B cell (primary cell): Measurements from ENCODE around the gene WDR41. TPM values are rescaled to one million over a fixed set of nuclear protein-coding genes. Genes with fewer than 3 reads are reported as not detected.

Source experiments
- ATAC-seq: fragments of 200-7000 bp; cut with Tn5 transposase; one replicate; pipeline ENCODE4 v1.10.0; 2021; ENCODE audit warnings: low read depth, mild to moderate bottlenecking, moderate number of reproducible peaks, moderate library complexity
- CTCF ChIA-PET: fragments of 350-600 bp; sonication (Branson Sonifier 250); formaldehyde crosslinking; loops from one replicate; lab custom pipeline; 2021; ENCODE audit warnings: antibody characterized with exemption, inconsistent platforms; lab: Charles Lee
- POLR2A ChIA-PET: fragments of 350-600 bp; sonication (Branson Sonifier 250); formaldehyde crosslinking; loops from one replicate; lab custom pipeline; 2021; ENCODE audit warnings: antibody characterized with exemption; lab: Charles Lee
- DNase-seq: peaks from one replicate; pipeline ENCODE4 v3.0.0; 2013
- H2AFZ ChIP-seq: 2 replicates; pipeline ENCODE4 v1.6.1; 2012; ENCODE audit warnings: mild to moderate bottlenecking, low read depth, low read length; ENCODE audit not compliant: insufficient read depth, poor library complexity, severe bottlenecking
- H3K27ac ChIP-seq, 2 donors: 1 replicate in 1 of 2; 2 replicates in 1 of 2; pipeline ENCODE4 v1.5.1; 2012 to 2013; ENCODE audit warnings: low read length in 2 of 2, mild to moderate bottlenecking in 2 of 2, moderate library complexity in 1 of 2
- H3K27me3 ChIP-seq, 4 experiments: fragments of 200-600 bp in 1 of 4; sonication (generic) in 1 of 4; replicated peaks in 1 of 4; 1 replicate in 2 of 4; 2 replicates in 2 of 4; pipeline versions ENCODE4 v1.6.1 to v1.7.0; 2013 to 2016; ENCODE audit warnings: low read length in 3 of 4, mild to moderate bottlenecking in 2 of 4, mixed read lengths in 1 of 4, moderate library complexity in 1 of 4; ENCODE audit not compliant: insufficient read depth in 4 of 4, control insufficient read depth in 3 of 4; ENCODE audit errors: control extremely low read depth in 1 of 4
- H3K36me3 ChIP-seq, 2 experiments: replicated peaks in 1 of 2; 1 replicate in 1 of 2; 2 replicates in 1 of 2; pipeline versions ENCODE4 v1.6.1 to v1.7.1; 2013; ENCODE audit warnings: low read length in 1 of 2; ENCODE audit not compliant: insufficient read depth in 2 of 2, control insufficient read depth in 1 of 2; ENCODE audit errors: control extremely low read depth in 1 of 2, extremely low read depth in 1 of 2
- H3K4me1 ChIP-seq, 2 donors: fragments of 200-600 bp in 1 of 2; sonication (generic) in 1 of 2; 1 replicate in 1 of 2; 2 replicates in 1 of 2; pipeline versions ENCODE4 v1.5.1 to v1.6.1; 2013 to 2017; ENCODE audit warnings: low read length in 2 of 2; ENCODE audit not compliant: control insufficient read depth in 2 of 2, insufficient read depth in 2 of 2
- H3K4me2 ChIP-seq: replicated peaks from 2 replicates; pipeline ENCODE3; 2012; ENCODE audit warnings: mild to moderate bottlenecking, low read depth, low read length; ENCODE audit not compliant: poor library complexity, severe bottlenecking
- H3K4me3 ChIP-seq, 5 experiments: fragments of 200-600 bp in 1 of 5; sonication (generic) in 1 of 5; 1 replicate in 3 of 5; 2 replicates in 2 of 5; pipeline versions ENCODE4 v1.5.1 to v1.7.0; 2011 to 2016; ENCODE audit warnings: low read length in 4 of 5, mild to moderate bottlenecking in 4 of 5, low read depth in 2 of 5, control low read depth in 1 of 5, moderate library complexity in 1 of 5; ENCODE audit not compliant: insufficient read depth in 1 of 5; ENCODE audit errors: control extremely low read depth in 1 of 5, extremely low read depth in 1 of 5
- H3K79me2 ChIP-seq: fragments of 200-600 bp; sonication (generic); one replicate; pipeline ENCODE4 v1.6.0; 2016; ENCODE audit warnings: low read length; ENCODE audit not compliant: control insufficient read depth, insufficient read depth
- H3K9ac ChIP-seq: fragments of 200-600 bp; sonication (generic); 2 replicates; pipeline ENCODE4 v1.6.1; 2017; ENCODE audit warnings: mild to moderate bottlenecking, low read length, moderate library complexity
- H3K9me3 ChIP-seq, 3 donors: one replicate each; pipeline versions ENCODE4 v1.6.1 to v1.7.1; 2013; ENCODE audit warnings: low read length in 2 of 3; ENCODE audit not compliant: control insufficient read depth in 2 of 3, insufficient read depth in 1 of 3; ENCODE audit errors: control extremely low read depth in 1 of 3
- H4K20me1 ChIP-seq: 2 replicates; pipeline ENCODE4 v1.6.0; 2012; ENCODE audit warnings: mild to moderate bottlenecking, low read length; ENCODE audit not compliant: insufficient read depth, control insufficient read depth, poor library complexity, severe bottlenecking
- H3K27ac Mint-ChIP-seq: one replicate; pipeline ENCODE4 v1.8.0; 2021; ENCODE audit warnings: mixed read lengths
- H3K27me3 Mint-ChIP-seq: one replicate; pipeline ENCODE4 v1.8.0; 2021; ENCODE audit warnings: mixed read lengths
- H3K4me1 Mint-ChIP-seq: one replicate; pipeline ENCODE4 v1.8.0; 2021; ENCODE audit warnings: mixed read lengths
- H3K4me3 Mint-ChIP-seq: one replicate; pipeline ENCODE4 v1.8.0; 2021; ENCODE audit warnings: mixed read lengths
- H3K9me3 Mint-ChIP-seq: one replicate; pipeline ENCODE4 v1.8.0; 2022; ENCODE audit warnings: mixed read lengths; ENCODE audit not compliant: insufficient read depth
- CTCF ChIP-seq: fragments of 200-600 bp; IDR thresholded peaks from one replicate; pipeline ENCODE4 v1.8.0; 2022; ENCODE audit warnings: antibody characterized with exemption, mild to moderate bottlenecking
- EZH2 ChIP-seq: IDR thresholded peaks from 2 replicates; pipeline ENCODE4 v1.6.1; 2012; ENCODE audit warnings: borderline replicate concordance, low read depth, mild to moderate bottlenecking, moderate library complexity, low read length; ENCODE audit not compliant: insufficient read depth, poor library complexity, severe bottlenecking
- WGBS: methylation state at CpG from one replicate; pipeline ENCODE4 v1.1.5; 2013; ENCODE audit warnings: missing lambda C conversion rate; ENCODE audit not compliant: insufficient coverage; 5-methylcytosine and 5-hydroxymethylcytosine counted together
- intact Hi-C: fragments of 100-400 bp; cut with micrococcal nuclease; formaldehyde crosslinking; loops from one replicate; pipeline ENCODE4 v1.10.0; 2022
- polyA plus RNA-seq: library from polyadenylated mRNA; depleted of rRNA; stranded (reverse); fragments of >200 nt; gene quantifications from 2 replicates; pipeline ENCODE4 v1.2.3, GENCODE V29; 2012
- total RNA-seq, 2 donors: library from RNA; stranded (reverse); fragments of 120-200 nt in 1 of 2; gene quantifications; 1 replicate in 1 of 2; 2 replicates in 1 of 2; pipeline versions ENCODE4 v1.2.3 to v1.2.4, GENCODE V29; 2013 to 2022

The WDR41 gene
- total and polyA plus RNA-seq, 2 donors (not counting 1 experiment from before 2014, with no cell fraction given): 9.0 to 30.6 TPM

- CTCF ChIA-PET: no interaction called here
- no peak for ATAC-seq
Measured at GRCh38 chr5:77531297-77531696, 39.2 kb upstream of the WDR41 start.

GRCh38 chr5:77518304-77518703, 26.2 kb upstream of the WDR41 start:
- WGBS: no CpG with 5 or more reads among the region's 2 CpGs
- no peaks in the 10 kb centered on the region for H3K79me2 ChIP-seq
- H3K36me3 ChIP-seq: no peaks in the 10 kb centered on the region
- Mint-ChIP-seq H3K9me3 (no peaks in the 10 kb centered on the region), H3K27ac (no peak overlapping the region), H3K4me1 (no peaks in the 10 kb centered on the region), H3K27me3 (peaks cover 20% of the 10 kb centered on the region), H3K4me3 (no peak overlapping the region)
- intact Hi-C loops: loop anchor here (5.0 kb wide), 1 partner anchor 749 kb away; no protein-coding TSS in a partner anchor
- H3K4me1 ChIP-seq: no peaks in the 10 kb centered on the region
- no peak overlapping the region for H3K27ac ChIP-seq
- no peak overlapping the region for H3K9ac ChIP-seq
- H3K4me2 ChIP-seq: no peak overlapping the region
- CTCF ChIA-PET: interaction anchor here (0.8 to 1.4 kb wide), 3 partner anchors 22 to 644 kb away, joined by 3 read pairs; no protein-coding TSS in a partner anchor
- no peaks in the 10 kb centered on the region for H3K27me3 ChIP-seq
- DNase-seq (no peak), ATAC-seq (no peak)
- POLR2A ChIA-PET: no interaction called here
- no peak overlapping the region for H3K4me3 ChIP-seq
- TF ChIP-seq CTCF: no peak
- TF ChIP-seq EZH2: no peak
- no peaks in the 10 kb centered on the region for H3K9me3 ChIP-seq
- H4K20me1 ChIP-seq: no peaks in the 10 kb centered on the region
- no peak overlapping the region for H2AFZ ChIP-seq

More at GRCh38 chr5:77531297-77531696, 39.2 kb upstream of the WDR41 start:
- Mint-ChIP-seq H3K27me3 (peaks cover 30% of the 10 kb centered on the region), H3K9me3 (no peaks in the 10 kb centered on the region), H3K4me3 (no peak overlapping the region), H3K27ac (no peak overlapping the region), H3K4me1 (no peaks in the 10 kb centered on the region)
- intact Hi-C loops: no loop called here
- peaks cover 0 to 13% (median 0%) of the 10 kb centered on the region in 4 experiments for H3K27me3 ChIP-seq
- H3K4me2 ChIP-seq: no peak overlapping the region
- POLR2A ChIA-PET: no interaction called here
- no peak for DNase-seq
- no peaks in the 10 kb centered on the region for H4K20me1 ChIP-seq
- H3K27ac ChIP-seq: no peak overlapping the region
- H3K36me3 ChIP-seq: no peaks in the 10 kb centered on the region
- no CpG with 5 or more reads among the region's 3 CpGs for WGBS
- H3K4me3 ChIP-seq: no peak overlapping the region
- H3K9ac ChIP-seq: no peak overlapping the region
- no peaks in the 10 kb centered on the region for H3K9me3 ChIP-seq
- no peak for TF ChIP-seq EZH2
- no peak for TF ChIP-seq CTCF
- no peak overlapping the region for H2AFZ ChIP-seq
- H3K79me2 ChIP-seq: no peaks in the 10 kb centered on the region
- no peaks in the 10 kb centered on the region for H3K4me1 ChIP-seq
